ENCODE data around the gene ACOT13.

- TF ChIP-seq CTCF (IDR thresholded peaks at IDR 0.05): no peak
- TF ChIP-seq PBX3 (IDR thresholded peaks at IDR 0.05): no peak
- no peak for TF ChIP-seq RAD21 (IDR thresholded peaks at IDR 0.05; ENCODE audit: low read length)
- TF ChIP-seq MXI1 (IDR thresholded peaks at IDR 0.05; ENCODE audit: low read depth, low read length): no peak
- TF ChIP-seq REST (IDR thresholded peaks at IDR 0.05; ENCODE audit: low read depth, low read length): no peak
Observed at GRCh38 chr6:24692415-24692814, 25.5 kb downstream of the ACOT13 start.

All from SK-N-SH (cell line).